ENCODE data around the gene MAP2K7.

MAP2K7 gene

GRCh38 chr19:7933411-7933810 lies 29.7 kb downstream of the MAP2K7 start:
- ATAC-seq (ENCODE audit: insufficient read depth, low read depth) (peak; percentile 50; the same call in 1 of the 3 replicates), DNase-seq (no peak)
- no peak overlapping the region for H2AFZ ChIP-seq (ENCODE audit: low read depth, low read length)
- H3K9me3 ChIP-seq (ENCODE audit: insufficient read depth, low read length, severe bottlenecking) = no peaks in the 10 kb centered on the region
- H4K20me1 ChIP-seq (ENCODE audit: insufficient read depth, low read length) = peaks cover 30% of the 10 kb centered on the region; the same call in 1 of the 2 replicates
- peaks cover 82% of the 10 kb centered on the region for H3K36me3 ChIP-seq (ENCODE audit: insufficient read depth, low read length)
- no peak overlapping the region for H3K4me3 ChIP-seq (ENCODE audit: low read depth in 1 of 2, low read length in 2 of 2)
- H3K79me2 ChIP-seq (ENCODE audit: insufficient read depth, low read length) = peaks cover 8% of the 10 kb centered on the region; the same call in 1 of the 2 replicates
- no peak overlapping the region for H3K9ac ChIP-seq (ENCODE audit: low read depth, low read length)
- TF ChIP-seq, protein P1, sequence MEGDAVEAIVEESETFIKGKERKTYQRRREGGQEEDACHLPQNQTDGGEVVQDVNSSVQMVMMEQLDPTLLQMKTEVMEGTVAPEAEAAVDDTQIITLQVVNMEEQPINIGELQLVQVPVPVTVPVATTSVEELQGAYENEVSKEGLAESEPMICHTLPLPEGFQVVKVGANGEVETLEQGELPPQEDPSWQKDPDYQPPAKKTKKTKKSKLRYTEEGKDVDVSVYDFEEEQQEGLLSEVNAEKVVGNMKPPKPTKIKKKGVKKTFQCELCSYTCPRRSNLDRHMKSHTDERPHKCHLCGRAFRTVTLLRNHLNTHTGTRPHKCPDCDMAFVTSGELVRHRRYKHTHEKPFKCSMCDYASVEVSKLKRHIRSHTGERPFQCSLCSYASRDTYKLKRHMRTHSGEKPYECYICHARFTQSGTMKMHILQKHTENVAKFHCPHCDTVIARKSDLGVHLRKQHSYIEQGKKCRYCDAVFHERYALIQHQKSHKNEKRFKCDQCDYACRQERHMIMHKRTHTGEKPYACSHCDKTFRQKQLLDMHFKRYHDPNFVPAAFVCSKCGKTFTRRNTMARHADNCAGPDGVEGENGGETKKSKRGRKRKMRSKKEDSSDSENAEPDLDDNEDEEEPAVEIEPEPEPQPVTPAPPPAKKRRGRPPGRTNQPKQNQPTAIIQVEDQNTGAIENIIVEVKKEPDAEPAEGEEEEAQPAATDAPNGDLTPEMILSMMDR (IDR thresholded peaks at IDR 0.05; ENCODE audit: borderline replicate concordance, extremely low read depth, low read length, poor library complexity, severe bottlenecking) = peak; percentile 55
- TF ChIP-seq EZH2 (IDR thresholded peaks at IDR 0.05; ENCODE audit: borderline replicate concordance, low read depth, low read length, severe bottlenecking) = no peak
- H3K27ac ChIP-seq (ENCODE audit: low read length) = no peak overlapping the region
- H3K27me3 ChIP-seq (ENCODE audit: insufficient read depth, low read length, poor library complexity) = no peaks in the 10 kb centered on the region
- no peak overlapping the region for H3K4me2 ChIP-seq (ENCODE audit: insufficient read depth, low read length)
- H3K4me1 ChIP-seq (ENCODE audit: insufficient read depth, low read length) = no peaks in the 10 kb centered on the region

- no peak for DNase-seq
- H3K27me3 ChIP-seq (ENCODE audit: insufficient read depth, low read length, poor library complexity) = no peaks in the 10 kb centered on the region
- H3K4me2 ChIP-seq (ENCODE audit: insufficient read depth, low read length) = no peak overlapping the region
- H3K4me3 ChIP-seq (ENCODE audit: low read depth in 1 of 2, low read length in 2 of 2) = no peak overlapping the region
- peaks cover 89% of the 10 kb centered on the region for H3K36me3 ChIP-seq (ENCODE audit: insufficient read depth, low read length)
- no peak overlapping the region for H3K27ac ChIP-seq (ENCODE audit: low read length)
- no peaks in the 10 kb centered on the region for H3K4me1 ChIP-seq (ENCODE audit: insufficient read depth, low read length)
- no peaks in the 10 kb centered on the region for H3K9me3 ChIP-seq (ENCODE audit: insufficient read depth, low read length, severe bottlenecking)
- no peak overlapping the region for H2AFZ ChIP-seq (ENCODE audit: low read depth, low read length)
- peaks cover 30% of the 10 kb centered on the region; the same call in 1 of the 2 replicates for H4K20me1 ChIP-seq (ENCODE audit: insufficient read depth, low read length)
- H3K9ac ChIP-seq (ENCODE audit: low read depth, low read length) = no peak overlapping the region
- peaks cover 14% of the 10 kb centered on the region; the same call in 1 of the 2 replicates for H3K79me2 ChIP-seq (ENCODE audit: insufficient read depth, low read length)
- no peak for ATAC-seq (ENCODE audit: insufficient read depth, low read depth)
- TF ChIP-seq, protein P1 (IDR thresholded peaks at IDR 0.05; ENCODE audit: borderline replicate concordance, extremely low read depth, low read length, poor library complexity, severe bottlenecking) = no peak
- no peak for TF ChIP-seq EZH2 (IDR thresholded peaks at IDR 0.05; ENCODE audit: borderline replicate concordance, low read depth, low read length, severe bottlenecking)
Observed at GRCh38 chr19:7933828-7934725, 30.4 kb downstream of the MAP2K7 start.

DNA sequence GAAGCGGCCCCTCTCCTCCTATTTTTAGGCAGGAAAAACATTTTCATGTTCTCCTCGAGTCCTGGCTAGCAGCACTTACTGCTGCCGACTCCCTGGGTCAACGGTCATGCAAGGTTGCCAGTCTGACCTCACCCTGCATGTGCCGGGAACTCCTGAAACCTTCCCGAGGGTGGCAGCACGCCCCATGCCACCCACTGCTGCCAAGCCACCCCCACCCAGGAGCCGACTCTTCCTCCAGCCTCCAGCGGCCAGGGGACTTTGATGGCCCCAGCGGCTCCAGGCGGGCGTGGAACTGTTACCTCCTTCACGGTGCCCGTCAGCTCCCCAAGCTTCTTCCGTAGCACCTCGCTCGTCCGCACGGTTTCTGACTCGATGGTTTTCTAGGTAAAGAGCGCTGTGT lies 31.1 kb downstream of the MAP2K7 start:
- Histone ChIP-seq H3K27ac (ENCODE audit: low read length) (no peak overlapping the region), H3K4me1 (ENCODE audit: insufficient read depth, low read length) (no peaks in the 10 kb centered on the region), H3K27me3 (ENCODE audit: insufficient read depth, low read length, poor library complexity) (no peaks in the 10 kb centered on the region), H3K4me3 (ENCODE audit: low read depth in 1 of 2, low read length in 2 of 2) (no peak overlapping the region), H2AFZ (ENCODE audit: low read depth, low read length) (no peak overlapping the region), H3K9ac (ENCODE audit: low read depth, low read length) (no peak overlapping the region), H4K20me1 (ENCODE audit: insufficient read depth, low read length) (peaks cover 29% of the 10 kb centered on the region; the same call in 1 of the 2 replicates), H3K4me2 (ENCODE audit: insufficient read depth, low read length) (no peak overlapping the region), H3K9me3 (ENCODE audit: insufficient read depth, low read length, severe bottlenecking) (no peaks in the 10 kb centered on the region), H3K36me3 (ENCODE audit: insufficient read depth, low read length) (peaks cover 93% of the 10 kb centered on the region), H3K79me2 (ENCODE audit: insufficient read depth, low read length) (peaks cover 18% of the 10 kb centered on the region; the same call in 1 of the 2 replicates)
- no peak for ATAC-seq (ENCODE audit: insufficient read depth, low read depth)
- DNase-seq = no peak
- TF ChIP-seq EZH2 (IDR thresholded peaks at IDR 0.05; ENCODE audit: borderline replicate concordance, low read depth, low read length, severe bottlenecking) = no peak
- TF ChIP-seq, protein P1 (IDR thresholded peaks at IDR 0.05; ENCODE audit: borderline replicate concordance, extremely low read depth, low read length, poor library complexity, severe bottlenecking) = no peak

Data from DND-41 (cell line).